IPS-15b (cell line): ENCODE data around the gene PODNL1.
A peak's percentile ranks its signal among the peaks of the same experiment; 100 is the strongest.

Experiments used
- H3K27me3 ChIP-seq: one replicate; pipeline ENCODE4 v1.6.1; 2013; ENCODE audit warnings: low read length; ENCODE audit not compliant: control insufficient read depth, insufficient read depth
- H3K36me3 ChIP-seq: one replicate; pipeline ENCODE4 v1.6.1; 2013; ENCODE audit warnings: low read length; ENCODE audit not compliant: control insufficient read depth, insufficient read depth
- H3K4me1 ChIP-seq: one replicate; pipeline ENCODE4 v1.6.1; 2013; ENCODE audit warnings: mild to moderate bottlenecking, low read length; ENCODE audit not compliant: control insufficient read depth, insufficient read depth
- H3K4me3 ChIP-seq: one replicate; pipeline ENCODE4 v1.5.1; 2013; ENCODE audit warnings: low read depth, low read length
- H3K9ac ChIP-seq: one replicate; pipeline ENCODE4 v1.6.1; 2013; ENCODE audit warnings: low read depth, mild to moderate bottlenecking, low read length
- H3K9me3 ChIP-seq: one replicate; pipeline ENCODE4 v1.6.1; 2013; ENCODE audit warnings: mild to moderate bottlenecking, low read length; ENCODE audit not compliant: control insufficient read depth, insufficient read depth

PODNL1 gene

GRCh38 chr19:13938301-13939064 lies at the start of gene PODNL1:
Gene PODNL1 (minus strand): TSS chr19:13938417. CDS start chr19:13938181, 236 bp downstream.
- Histone ChIP-seq H3K4me3 (peak within 1 kb of the TSS; percentile 30), H3K9ac (no peak within 1 kb of the TSS), H3K4me1 (peaks cover 2% of the 10 kb centered on the region), H3K9me3 (no peaks in the 10 kb centered on the region), H3K36me3 (no peaks in the 10 kb centered on the region), H3K27me3 (no peaks in the 10 kb centered on the region)

- H3K4me3 ChIP-seq: peak overlapping the region; percentile 8
- peaks cover 4% of the 10 kb centered on the region for H3K36me3 ChIP-seq
- peaks cover 14% of the 10 kb centered on the region for H3K4me1 ChIP-seq
- no peaks in the 10 kb centered on the region for H3K27me3 ChIP-seq
- no peaks in the 10 kb centered on the region for H3K9me3 ChIP-seq
- peak overlapping the region; percentile 65 for H3K9ac ChIP-seq
Measured at GRCh38 chr19:13987101-13987890, 49.1 kb upstream of the PODNL1 start.

- Histone ChIP-seq H3K9ac (peak overlapping the region; percentile 79), H3K4me3 (peak overlapping the region; percentile 22), H3K4me1 (peaks cover 14% of the 10 kb centered on the region), H3K36me3 (no peaks in the 10 kb centered on the region), H3K9me3 (no peaks in the 10 kb centered on the region), H3K27me3 (no peaks in the 10 kb centered on the region)
Measured at GRCh38 chr19:13986348-13986904, 48.2 kb upstream of the PODNL1 start.

GRCh38 chr19:13985771-13986347 lies 47.6 kb upstream of the PODNL1 start:
- H3K9ac ChIP-seq: peak overlapping the region; percentile 79
- H3K9me3 ChIP-seq: no peaks in the 10 kb centered on the region
- peaks cover 14% of the 10 kb centered on the region for H3K4me1 ChIP-seq
- peak overlapping the region; percentile 22 for H3K4me3 ChIP-seq
- H3K36me3 ChIP-seq: no peaks in the 10 kb centered on the region
- no peaks in the 10 kb centered on the region for H3K27me3 ChIP-seq

- Histone ChIP-seq H3K27me3 (no peaks in the 10 kb centered on the region), H3K4me1 (peaks cover 14% of the 10 kb centered on the region), H3K9me3 (no peaks in the 10 kb centered on the region), H3K9ac (no peak overlapping the region), H3K4me3 (no peak overlapping the region), H3K36me3 (no peaks in the 10 kb centered on the region)
Measured at GRCh38 chr19:13984875-13985741, 46.9 kb upstream of the PODNL1 start.

- H3K36me3 ChIP-seq: no peaks in the 10 kb centered on the region
- no peaks in the 10 kb centered on the region for H3K27me3 ChIP-seq
- H3K9ac ChIP-seq: no peak overlapping the region
- no peaks in the 10 kb centered on the region for H3K9me3 ChIP-seq
- peaks cover 14% of the 10 kb centered on the region for H3K4me1 ChIP-seq
- H3K4me3 ChIP-seq: no peak overlapping the region
Measured at GRCh38 chr19:13984186-13984585, 46.0 kb upstream of the PODNL1 start.

GRCh38 chr19:13983213-13983889 lies 45.1 kb upstream of the PODNL1 start:
- Histone ChIP-seq H3K9me3 (no peaks in the 10 kb centered on the region), H3K4me3 (no peak overlapping the region), H3K36me3 (no peaks in the 10 kb centered on the region), H3K9ac (no peak overlapping the region), H3K27me3 (no peaks in the 10 kb centered on the region), H3K4me1 (peaks cover 14% of the 10 kb centered on the region)

GRCh38 chr19:13982773-13983172 lies 44.6 kb upstream of the PODNL1 start:
- H3K4me3 ChIP-seq: no peak overlapping the region

GRCh38 chr19:13981988-13982501 lies 43.8 kb upstream of the PODNL1 start:
- Histone ChIP-seq H3K36me3 (no peaks in the 10 kb centered on the region), H3K9me3 (no peaks in the 10 kb centered on the region), H3K4me3 (no peak overlapping the region), H3K4me1 (peaks cover 13% of the 10 kb centered on the region), H3K9ac (no peak overlapping the region), H3K27me3 (no peaks in the 10 kb centered on the region)

More at GRCh38 chr19:13982773-13983172, 44.6 kb upstream of the PODNL1 start:
- Histone ChIP-seq H3K9me3 (no peaks in the 10 kb centered on the region), H3K4me1 (peaks cover 14% of the 10 kb centered on the region), H3K27me3 (no peaks in the 10 kb centered on the region), H3K9ac (no peak overlapping the region), H3K36me3 (no peaks in the 10 kb centered on the region)

GRCh38 chr19:13981467-13981866 lies 43.2 kb upstream of the PODNL1 start:
- peaks cover 12% of the 10 kb centered on the region for H3K4me1 ChIP-seq

More at GRCh38 chr19:13981467-13981866, 43.2 kb upstream of the PODNL1 start:
- Histone ChIP-seq H3K4me3 (no peak overlapping the region), H3K27me3 (no peaks in the 10 kb centered on the region), H3K9ac (no peak overlapping the region), H3K9me3 (no peaks in the 10 kb centered on the region), H3K36me3 (no peaks in the 10 kb centered on the region)
